ENCODE results near the gene HK1.
A peak's percentile ranks its signal among the peaks of the same experiment; 100 is the strongest.

Gene HK1

GRCh38 chr10:69377191-69377590 is 98.9 kb downstream of the HK1 start:
- DNase-seq: no peak
- Histone ChIP-seq H4K91ac (ENCODE audit: low read depth, low read length) (no peak overlapping the region), H3K79me2 (ENCODE audit: control insufficient read depth, insufficient read depth, low read length, poor library complexity) (no peaks in the 10 kb centered on the region), H3K4me3 (ENCODE audit: low read depth, low read length) (no peak overlapping the region), H3K14ac (ENCODE audit: low read length) (no peak overlapping the region), H3K18ac (ENCODE audit: low read length) (no peak overlapping the region), H3K27ac (ENCODE audit: low read depth, low read length) (no peak overlapping the region), H3K79me1 (ENCODE audit: low read length) (no peaks in the 10 kb centered on the region), H3K4me1 (ENCODE audit: control insufficient read depth in 1 of 2, insufficient read depth in 2 of 2, low read length in 2 of 2) (peaks cover 5 to 16% of the 10 kb centered on the region in 2 experiments), H2AK5ac (ENCODE audit: low read length) (no peak overlapping the region), H3K4ac (ENCODE audit: low read depth, low read length) (no peak overlapping the region), H3K9ac (ENCODE audit: low read length) (no peak overlapping the region), H3K36me3 (ENCODE audit: control insufficient read depth in 1 of 2, insufficient read depth in 2 of 2, low read length in 2 of 2) (peaks cover 35 to 45% of the 10 kb centered on the region in 2 experiments), H4K12ac (ENCODE audit: low read depth, low read length) (no peak overlapping the region), H3K4me2 (ENCODE audit: low read length) (no peak overlapping the region), H3K27me3 (ENCODE audit: insufficient read depth, low read length) (no peaks in the 10 kb centered on the region), H2BK12ac (ENCODE audit: low read length) (no peak overlapping the region), H2BK120ac (ENCODE audit: insufficient read depth, low read length, poor library complexity) (no peak overlapping the region), H3K9me3 (ENCODE audit: insufficient read depth, low read depth, low read length) (no peaks in the 10 kb centered on the region), H4K8ac (ENCODE audit: low read depth, low read length) (no peak overlapping the region), H3K23ac (ENCODE audit: low read length) (no peak overlapping the region), H2BK5ac (ENCODE audit: low read depth, low read length, poor library complexity) (no peak overlapping the region), H2AFZ (ENCODE audit: insufficient read depth, low read length, poor library complexity) (no peak overlapping the region)
- no CpG with 5 or more reads among the region's 6 CpGs for WGBS (ENCODE audit: extremely low coverage, insufficient coverage, insufficient read length)

GRCh38 chr10:69377933-69378332 is 99.6 kb downstream of the HK1 start:
- Histone ChIP-seq H3K9me3 (ENCODE audit: insufficient read depth, low read depth, low read length) (no peaks in the 10 kb centered on the region), H3K9ac (ENCODE audit: low read length) (no peak overlapping the region), H3K79me2 (ENCODE audit: control insufficient read depth, insufficient read depth, low read length, poor library complexity) (no peaks in the 10 kb centered on the region), H3K4me3 (ENCODE audit: low read depth, low read length) (no peak overlapping the region), H3K23ac (ENCODE audit: low read length) (no peak overlapping the region), H3K36me3 (ENCODE audit: control insufficient read depth in 1 of 2, insufficient read depth in 2 of 2, low read length in 2 of 2) (peaks cover 40 to 52% of the 10 kb centered on the region in 2 experiments), H2BK5ac (ENCODE audit: low read depth, low read length, poor library complexity) (no peak overlapping the region), H3K4ac (ENCODE audit: low read depth, low read length) (no peak overlapping the region), H4K8ac (ENCODE audit: low read depth, low read length) (no peak overlapping the region), H4K12ac (ENCODE audit: low read depth, low read length) (no peak overlapping the region), H2AFZ (ENCODE audit: insufficient read depth, low read length, poor library complexity) (no peak overlapping the region), H2BK12ac (ENCODE audit: low read length) (no peak overlapping the region), H3K4me2 (ENCODE audit: low read length) (no peak overlapping the region), H2BK120ac (ENCODE audit: insufficient read depth, low read length, poor library complexity) (no peak overlapping the region), H3K4me1 (ENCODE audit: control insufficient read depth in 1 of 2, insufficient read depth in 2 of 2, low read length in 2 of 2) (peaks cover 5 to 16% of the 10 kb centered on the region in 2 experiments), H4K91ac (ENCODE audit: low read depth, low read length) (no peak overlapping the region), H3K27me3 (ENCODE audit: insufficient read depth, low read length) (no peaks in the 10 kb centered on the region), H3K27ac (ENCODE audit: low read depth, low read length) (peak overlapping the region; percentile 38), H2AK5ac (ENCODE audit: low read length) (no peak overlapping the region), H3K79me1 (ENCODE audit: low read length) (no peaks in the 10 kb centered on the region), H3K14ac (ENCODE audit: low read length) (no peak overlapping the region), H3K18ac (ENCODE audit: low read length) (no peak overlapping the region)
- DNase-seq: no peak
- WGBS (ENCODE audit: extremely low coverage, insufficient coverage, insufficient read length): no CpG with 5 or more reads among the region's 3 CpGs

- WGBS (ENCODE audit: extremely low coverage, insufficient coverage, insufficient read length): no CpG with 5 or more reads among the region's 16 CpGs
- no peak overlapping the region for H4K91ac ChIP-seq (ENCODE audit: low read depth, low read length)
- no peak overlapping the region for H2BK5ac ChIP-seq (ENCODE audit: low read depth, low read length, poor library complexity)
- H3K9me3 ChIP-seq (ENCODE audit: insufficient read depth, low read depth, low read length): no peaks in the 10 kb centered on the region
- H3K9ac ChIP-seq (ENCODE audit: low read length): no peak overlapping the region
- H4K8ac ChIP-seq (ENCODE audit: low read depth, low read length): no peak overlapping the region
- no peak overlapping the region for H3K4me2 ChIP-seq (ENCODE audit: low read length)
- peaks cover 5 to 17% of the 10 kb centered on the region in 2 experiments for H3K4me1 ChIP-seq (ENCODE audit: control insufficient read depth in 1 of 2, insufficient read depth in 2 of 2, low read length in 2 of 2)
- H3K4me3 ChIP-seq (ENCODE audit: low read depth, low read length): no peak overlapping the region
- no peak overlapping the region for H3K14ac ChIP-seq (ENCODE audit: low read length)
- no peaks in the 10 kb centered on the region for H3K79me2 ChIP-seq (ENCODE audit: control insufficient read depth, insufficient read depth, low read length, poor library complexity)
- H3K27me3 ChIP-seq (ENCODE audit: insufficient read depth, low read length): no peaks in the 10 kb centered on the region
- H2AK5ac ChIP-seq (ENCODE audit: low read length): no peak overlapping the region
- no peaks in the 10 kb centered on the region for H3K79me1 ChIP-seq (ENCODE audit: low read length)
- H3K27ac ChIP-seq (ENCODE audit: low read depth, low read length): no peak overlapping the region
- H3K36me3 ChIP-seq (ENCODE audit: control insufficient read depth in 1 of 2, insufficient read depth in 2 of 2, low read length in 2 of 2): peaks cover 38 to 54% of the 10 kb centered on the region in 2 experiments
- DNase-seq: no peak
- no peak overlapping the region for H3K23ac ChIP-seq (ENCODE audit: low read length)
- H2AFZ ChIP-seq (ENCODE audit: insufficient read depth, low read length, poor library complexity): no peak overlapping the region
- no peak overlapping the region for H2BK12ac ChIP-seq (ENCODE audit: low read length)
- H3K18ac ChIP-seq (ENCODE audit: low read length): no peak overlapping the region
- H4K12ac ChIP-seq (ENCODE audit: low read depth, low read length): no peak overlapping the region
- H2BK120ac ChIP-seq (ENCODE audit: insufficient read depth, low read length, poor library complexity): no peak overlapping the region
- no peak overlapping the region for H3K4ac ChIP-seq (ENCODE audit: low read depth, low read length)
Observed at GRCh38 chr10:69379800-69380199, 101.5 kb downstream of the HK1 start.

DNA sequence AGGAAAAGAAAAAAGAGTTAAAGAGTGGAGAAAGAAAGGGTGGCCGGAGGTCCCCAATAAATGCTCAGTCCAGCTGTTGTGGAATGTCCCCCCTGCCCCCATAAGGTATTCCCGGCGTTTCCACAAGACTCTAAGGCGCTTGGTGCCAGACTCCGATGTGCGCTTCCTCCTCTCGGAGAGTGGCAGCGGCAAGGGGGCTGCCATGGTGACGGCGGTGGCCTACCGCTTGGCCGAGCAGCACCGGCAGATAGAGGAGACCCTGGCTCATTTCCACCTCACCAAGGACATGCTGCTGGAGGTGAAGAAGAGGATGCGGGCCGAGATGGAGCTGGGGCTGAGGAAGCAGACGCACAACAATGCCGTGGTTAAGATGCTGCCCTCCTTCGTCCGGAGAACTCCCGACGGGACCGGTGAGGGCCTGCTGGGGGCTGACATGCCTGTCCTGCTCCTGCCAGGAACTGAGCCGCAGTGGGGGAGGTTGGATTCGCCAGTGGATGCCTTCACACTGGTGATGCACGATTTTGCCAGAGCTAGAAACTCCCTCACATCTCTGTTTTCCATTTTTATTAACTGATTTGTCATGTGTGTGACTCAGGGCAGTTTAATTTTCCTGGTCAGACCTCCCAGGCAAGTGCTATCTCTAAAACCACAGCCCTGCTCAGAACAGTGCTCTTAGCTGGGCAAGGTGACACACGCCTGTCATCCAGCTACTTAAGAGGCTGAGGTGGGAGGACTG is 104.3 kb downstream of the HK1 start:
- Histone ChIP-seq H3K23ac (ENCODE audit: low read length) (no peak overlapping the region), H4K12ac (ENCODE audit: low read depth, low read length) (no peak overlapping the region), H3K4ac (ENCODE audit: low read depth, low read length) (no peak overlapping the region), H2AFZ (ENCODE audit: insufficient read depth, low read length, poor library complexity) (no peak overlapping the region), H2BK5ac (ENCODE audit: low read depth, low read length, poor library complexity) (no peak overlapping the region), H3K79me1 (ENCODE audit: low read length) (no peaks in the 10 kb centered on the region), H3K27me3 (ENCODE audit: insufficient read depth, low read length) (no peaks in the 10 kb centered on the region), H3K9me3 (ENCODE audit: insufficient read depth, low read depth, low read length) (no peaks in the 10 kb centered on the region), H2BK12ac (ENCODE audit: low read length) (no peak overlapping the region), H3K14ac (ENCODE audit: low read length) (no peak overlapping the region), H4K8ac (ENCODE audit: low read depth, low read length) (no peak overlapping the region), H3K4me3 (ENCODE audit: low read depth, low read length) (peak overlapping the region; percentile 44), H3K4me2 (ENCODE audit: low read length) (no peak overlapping the region), H3K27ac (ENCODE audit: low read depth, low read length) (no peak overlapping the region), H3K18ac (ENCODE audit: low read length) (no peak overlapping the region), H2BK120ac (ENCODE audit: insufficient read depth, low read length, poor library complexity) (no peak overlapping the region), H2AK5ac (ENCODE audit: low read length) (no peak overlapping the region), H3K79me2 (ENCODE audit: control insufficient read depth, insufficient read depth, low read length, poor library complexity) (no peaks in the 10 kb centered on the region), H3K4me1 (ENCODE audit: control insufficient read depth in 1 of 2, insufficient read depth in 2 of 2, low read length in 2 of 2) (peaks cover 3 to 10% of the 10 kb centered on the region in 2 experiments), H4K91ac (ENCODE audit: low read depth, low read length) (no peak overlapping the region), H3K36me3 (ENCODE audit: control insufficient read depth in 1 of 2, insufficient read depth in 2 of 2, low read length in 2 of 2) (peaks cover 33 to 56% of the 10 kb centered on the region in 2 experiments), H3K9ac (ENCODE audit: low read length) (no peak overlapping the region)
- no CpG with 5 or more reads among the region's 26 CpGs for WGBS (ENCODE audit: extremely low coverage, insufficient coverage, insufficient read length)
- no peak for DNase-seq
